AG09309 (cell line): ENCODE measurements around the gene GRID1.

Experiments
- DNase-seq: peaks from one replicate; pipeline ENCODE4 v3.0.0-alpha.2; 2010; ENCODE audit warnings: low read depth
- H3K4me3 ChIP-seq: 2 replicates; pipeline ENCODE4 v1.5.1; 2011; ENCODE audit warnings: mild to moderate bottlenecking, low read depth, low read length, moderate library complexity; ENCODE audit not compliant: control insufficient read depth
- CTCF ChIP-seq: IDR thresholded peaks from 2 replicates; pipeline ENCODE4 v1.5.1; 2011; ENCODE audit warnings: mild to moderate bottlenecking, low read depth, low read length, inconsistent platforms; ENCODE audit not compliant: insufficient read depth, control insufficient read depth; ENCODE audit errors: missing control alignments

The GRID1 gene

DNA sequence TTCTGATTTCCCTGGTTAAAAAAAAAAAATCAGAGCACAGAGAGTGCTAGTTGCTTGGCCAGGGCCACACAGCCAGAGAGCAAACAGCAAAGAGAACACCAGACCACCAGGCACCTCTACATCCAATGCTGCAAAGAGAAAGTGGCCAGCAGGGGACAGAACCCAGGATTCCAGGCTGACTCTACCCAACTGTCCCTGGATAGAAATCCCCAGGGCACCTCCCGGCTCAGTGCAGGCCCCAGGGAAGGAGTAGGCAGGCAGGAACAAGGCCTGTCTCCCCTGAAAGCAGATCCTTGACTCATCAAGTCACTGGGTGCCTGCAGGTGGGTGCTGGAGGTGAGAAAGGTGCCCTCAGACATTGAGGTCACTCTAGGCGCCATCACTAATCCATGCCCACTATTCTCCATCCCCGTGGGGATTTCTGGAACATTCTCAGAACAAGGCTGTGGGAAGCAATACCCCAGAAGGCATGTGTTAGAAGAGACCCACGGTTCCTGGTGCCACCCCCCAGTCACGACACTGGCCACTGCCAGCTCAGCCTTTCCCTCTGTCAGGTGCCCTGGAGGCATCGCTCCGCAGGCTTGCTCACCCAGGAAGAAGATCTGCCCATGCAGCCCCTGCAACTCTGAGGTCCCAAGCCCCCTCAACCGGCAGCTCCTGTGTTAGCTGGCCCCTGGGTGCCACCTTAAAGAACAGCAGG is 154.8 kb downstream of the GRID1 start:
- TF ChIP-seq CTCF, result no peak
- H3K4me3 ChIP-seq, result no peak overlapping the region
- DNase-seq, result no peak

DNA sequence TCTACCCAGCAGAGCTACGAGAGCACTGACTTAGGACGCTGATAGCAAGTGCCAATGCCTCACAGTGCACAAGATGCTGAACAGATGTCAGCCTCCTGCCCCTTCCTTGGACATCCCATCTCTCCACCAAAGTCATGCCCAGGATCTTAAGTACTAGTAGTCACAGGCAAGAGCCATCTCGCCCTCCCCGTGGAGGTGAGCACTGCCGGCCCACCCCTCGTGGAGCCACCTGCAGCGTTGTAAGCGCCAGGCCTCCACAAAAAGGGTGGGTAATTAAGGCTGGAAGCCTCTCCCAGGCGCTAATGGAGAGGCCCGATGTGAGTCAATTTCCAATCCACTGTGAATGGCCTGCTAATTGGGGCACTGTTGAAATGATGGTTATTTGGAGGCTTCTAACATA is 156.2 kb downstream of the GRID1 start:
- no peak overlapping the region for H3K4me3 ChIP-seq
- no peak for DNase-seq
- TF ChIP-seq CTCF, result no peak

DNA sequence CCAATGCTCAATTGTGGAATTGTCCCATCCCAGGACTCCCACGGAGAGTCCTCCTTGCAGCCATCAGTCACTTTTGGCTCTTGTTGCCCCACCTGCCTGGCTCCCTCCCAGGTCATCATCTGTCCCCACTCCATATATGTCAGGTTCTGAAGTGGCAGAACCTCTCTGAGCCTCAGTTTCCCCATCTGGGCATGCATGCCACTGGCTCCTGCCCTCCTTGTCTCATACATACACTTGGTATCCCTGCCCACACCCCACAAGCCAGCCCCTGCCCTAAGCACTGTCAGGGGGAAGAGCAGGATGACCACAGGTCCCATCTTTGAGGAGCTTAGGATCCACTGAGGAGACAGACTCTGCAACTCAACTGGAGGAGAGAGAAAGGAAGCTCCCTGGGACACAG is 156.9 kb downstream of the GRID1 start:
- no peak overlapping the region for H3K4me3 ChIP-seq
- DNase-seq, result no peak
- TF ChIP-seq CTCF, result no peak

DNA sequence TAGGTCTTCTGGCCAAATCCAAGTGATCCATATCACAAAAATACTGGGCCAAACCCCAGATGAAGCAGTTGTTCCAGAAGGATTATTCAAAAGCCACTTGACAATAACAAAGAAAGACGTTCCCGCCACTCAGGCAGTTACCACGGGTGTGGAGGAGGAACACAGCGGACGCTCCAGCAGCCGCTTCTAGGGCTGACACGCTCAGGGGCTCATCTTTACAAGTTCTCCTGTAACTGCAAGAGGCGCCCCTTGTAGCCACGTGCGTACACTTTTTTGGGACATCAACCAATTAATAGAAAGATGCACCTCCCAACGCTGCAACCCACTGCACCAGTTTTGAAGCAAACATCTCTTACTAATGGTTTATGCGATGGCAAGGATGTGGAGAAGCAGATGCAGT is 159.4 kb downstream of the GRID1 start:
- DNase-seq, result no peak
- H3K4me3 ChIP-seq, result no peak overlapping the region
- TF ChIP-seq CTCF, result no peak

DNA sequence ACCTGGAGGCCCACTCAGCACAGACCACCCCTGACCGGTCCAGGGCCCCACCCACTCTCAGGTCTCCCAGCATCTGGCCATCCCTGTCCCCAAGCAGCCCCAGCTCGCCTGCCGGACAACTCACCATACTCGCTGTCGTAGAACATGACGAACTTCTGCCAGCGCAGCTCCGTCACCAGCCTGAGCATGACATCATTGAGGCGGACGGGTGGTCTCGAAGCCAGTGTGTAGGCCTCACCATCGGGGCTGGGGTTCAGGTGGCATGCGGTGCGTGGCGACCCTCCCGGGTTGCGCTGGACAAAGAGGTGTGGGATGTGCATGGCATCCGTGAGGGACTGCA is 160.4 kb downstream of the GRID1 start:
- TF ChIP-seq CTCF, result no peak
- no peak overlapping the region for H3K4me3 ChIP-seq
- DNase-seq, result no peak

GRCh38 chr10:86205306-86206239 is 161.0 kb downstream of the GRID1 start:
- H3K4me3 ChIP-seq, result no peak overlapping the region
- no peak for TF ChIP-seq CTCF
- DNase-seq, result no peak
